Measurements from ENCODE around the gene SEZ6.

Gene SEZ6

DNA sequence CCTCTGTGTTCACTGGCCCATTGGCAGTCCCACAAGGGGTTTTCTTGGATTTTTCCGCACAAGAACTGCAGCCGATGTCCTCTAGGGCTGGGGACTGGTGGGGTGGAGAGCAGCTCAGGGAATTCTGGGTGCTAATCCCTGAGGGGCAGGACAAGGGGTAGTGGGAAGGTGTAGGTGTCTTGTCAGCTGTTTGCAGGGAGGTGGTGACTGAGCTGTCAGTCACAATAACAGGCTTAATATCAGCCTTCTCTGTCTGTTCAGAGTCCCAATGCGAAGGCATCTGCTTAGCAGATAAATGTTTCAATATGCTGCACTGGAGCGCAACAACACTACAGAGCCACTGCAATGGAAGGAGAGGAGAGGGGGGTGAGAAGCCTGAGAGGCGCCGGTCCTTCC is 92.9 kb downstream of the SEZ6 start:
- Histone ChIP-seq H3K27ac (ENCODE audit: low read length) (no peak overlapping the region), H3K4me3 (ENCODE audit: low read length in 2 of 2) (no peak overlapping the region), H3K9ac (ENCODE audit: low read length in 2 of 2) (no peak overlapping the region), H3K9me3 (ENCODE audit: control insufficient read depth in 2 of 2, low read length in 2 of 2) (no peaks in the 10 kb centered on the region), H3K36me3 (ENCODE audit: control insufficient read depth in 2 of 2, insufficient read depth in 2 of 2, low read length in 2 of 2) (peaks cover 68 to 76% of the 10 kb centered on the region in 2 donors), H3K27me3 (ENCODE audit: control insufficient read depth in 1 of 2, insufficient read depth in 2 of 2, low read length in 2 of 2) (no peaks in the 10 kb centered on the region), H3K4me1 (ENCODE audit: control insufficient read depth, insufficient read depth, low read length) (peaks cover 15% of the 10 kb centered on the region)

GRCh38 chr17:28912281-28912937 is 93.4 kb downstream of the SEZ6 start:
- Histone ChIP-seq H3K36me3 (ENCODE audit: control insufficient read depth in 2 of 2, insufficient read depth in 2 of 2, low read length in 2 of 2) (peaks cover 71 to 72% of the 10 kb centered on the region in 2 donors), H3K4me3 (ENCODE audit: low read length in 2 of 2) (no peak overlapping the region), H3K9me3 (ENCODE audit: control insufficient read depth in 2 of 2, low read length in 2 of 2) (no peaks in the 10 kb centered on the region), H3K27me3 (ENCODE audit: control insufficient read depth in 1 of 2, insufficient read depth in 2 of 2, low read length in 2 of 2) (no peaks in the 10 kb centered on the region), H3K9ac (ENCODE audit: low read length in 2 of 2) (no peak overlapping the region), H3K27ac (ENCODE audit: low read length) (no peak overlapping the region), H3K4me1 (ENCODE audit: control insufficient read depth, insufficient read depth, low read length) (peaks cover 20% of the 10 kb centered on the region)

- Histone ChIP-seq H3K4me3 (ENCODE audit: low read length in 2 of 2) (no peak overlapping the region), H3K9ac (ENCODE audit: low read length in 2 of 2) (no peak overlapping the region), H3K27ac (ENCODE audit: low read length) (no peak overlapping the region), H3K27me3 (ENCODE audit: control insufficient read depth in 1 of 2, insufficient read depth in 2 of 2, low read length in 2 of 2) (no peaks in the 10 kb centered on the region), H3K9me3 (ENCODE audit: control insufficient read depth in 2 of 2, low read length in 2 of 2) (no peaks in the 10 kb centered on the region), H3K4me1 (ENCODE audit: control insufficient read depth, insufficient read depth, low read length) (peaks cover 27% of the 10 kb centered on the region), H3K36me3 (ENCODE audit: control insufficient read depth in 2 of 2, insufficient read depth in 2 of 2, low read length in 2 of 2) (peaks cover 69 to 72% of the 10 kb centered on the region in 2 donors)
These were observed 94.3 kb downstream of the SEZ6 start for GRCh38 chr17:28911411-28912045.

- no peak overlapping the region for H3K27ac ChIP-seq (ENCODE audit: low read length)
- peaks cover 32% of the 10 kb centered on the region for H3K4me1 ChIP-seq (ENCODE audit: control insufficient read depth, insufficient read depth, low read length)
- H3K36me3 ChIP-seq (ENCODE audit: control insufficient read depth in 2 of 2, insufficient read depth in 2 of 2, low read length in 2 of 2), result peaks cover 71 to 72% of the 10 kb centered on the region in 2 donors
- H3K9me3 ChIP-seq (ENCODE audit: control insufficient read depth in 2 of 2, low read length in 2 of 2), result no peaks in the 10 kb centered on the region
- H3K4me3 ChIP-seq (ENCODE audit: low read length in 2 of 2), result no peak overlapping the region
- no peaks in the 10 kb centered on the region for H3K27me3 ChIP-seq (ENCODE audit: control insufficient read depth in 1 of 2, insufficient read depth in 2 of 2, low read length in 2 of 2)
- no peak overlapping the region for H3K9ac ChIP-seq (ENCODE audit: low read length in 2 of 2)
These were observed 95.3 kb downstream of the SEZ6 start for GRCh38 chr17:28910534-28910933.

DNA sequence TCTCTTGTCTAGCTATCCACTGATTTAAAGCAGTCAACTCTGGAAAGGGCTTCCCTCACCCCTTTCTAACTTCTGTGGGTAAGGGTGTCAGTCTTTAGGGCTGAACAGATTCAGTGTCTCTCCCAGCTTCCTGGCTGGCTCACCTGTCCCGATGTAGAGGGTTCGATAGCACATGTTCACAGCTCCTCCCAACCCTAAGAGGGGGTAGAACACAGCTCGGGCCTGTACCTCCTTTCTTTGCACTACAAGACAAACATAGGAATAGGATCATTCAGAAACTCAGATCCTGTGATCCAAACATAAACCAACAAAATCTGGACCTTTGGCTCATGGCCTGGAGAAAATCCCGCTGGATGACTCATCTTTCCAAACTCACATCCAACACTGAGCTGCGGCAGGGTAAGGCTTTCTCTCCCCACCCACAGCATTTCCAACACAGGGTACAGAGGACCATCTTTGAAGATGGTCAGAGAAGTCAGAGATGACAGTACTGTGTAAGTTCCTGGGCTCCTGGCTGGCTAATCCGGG is 97.1 kb downstream of the SEZ6 start:
- Histone ChIP-seq H3K36me3 (ENCODE audit: control insufficient read depth in 2 of 2, insufficient read depth in 2 of 2, low read length in 2 of 2) (peaks cover 60% of the 10 kb centered on the region in 2 donors), H3K4me1 (ENCODE audit: control insufficient read depth, insufficient read depth, low read length) (peaks cover 32% of the 10 kb centered on the region)

DNA sequence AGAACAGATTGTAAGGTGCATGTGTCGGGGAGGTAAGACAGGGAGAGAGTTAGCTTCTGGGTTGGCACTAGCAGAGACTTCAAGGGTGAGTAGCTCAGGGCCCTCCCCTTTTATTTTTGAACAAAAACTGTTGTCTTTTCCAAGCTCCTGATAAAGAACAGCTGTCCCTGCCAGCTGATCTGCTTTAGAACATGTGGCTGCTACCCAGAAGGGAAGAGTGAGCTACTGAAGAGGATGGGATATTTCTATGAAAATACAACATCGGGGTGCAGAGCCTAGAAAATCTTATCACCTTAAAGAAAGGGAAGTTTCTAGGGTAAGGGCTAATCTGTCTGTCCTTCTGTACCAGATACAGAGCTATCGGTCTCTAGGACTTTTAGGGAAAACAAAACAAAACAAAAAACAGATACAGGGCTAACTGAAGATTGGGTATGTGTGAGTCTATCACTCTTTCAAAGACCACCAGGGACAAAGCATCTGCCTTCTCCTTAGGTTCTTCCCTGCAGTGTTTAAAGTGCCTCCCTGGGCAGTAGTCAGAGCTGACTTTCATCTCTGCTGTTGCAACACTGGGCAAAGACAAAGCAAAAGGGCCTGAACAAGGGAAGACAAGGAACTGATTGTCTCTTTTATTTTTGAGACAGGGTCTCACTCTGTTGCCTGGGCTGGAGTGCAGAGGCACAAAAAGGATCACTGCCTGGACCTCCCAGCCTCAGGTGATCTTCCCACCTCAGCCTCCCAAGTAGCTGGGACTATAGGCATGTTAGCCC is 97.9 kb downstream of the SEZ6 start:
- Histone ChIP-seq H3K9me3 (ENCODE audit: control insufficient read depth in 2 of 2, low read length in 2 of 2) (no peaks in the 10 kb centered on the region), H3K9ac (ENCODE audit: low read length in 2 of 2) (peak overlapping the region; percentile 4 to 58), H3K27ac (ENCODE audit: low read length) (peak overlapping the region; percentile 80), H3K4me3 (ENCODE audit: low read length in 2 of 2) (no peak overlapping the region), H3K4me1 (ENCODE audit: control insufficient read depth, insufficient read depth, low read length) (peaks cover 36% of the 10 kb centered on the region), H3K36me3 (ENCODE audit: control insufficient read depth in 2 of 2, insufficient read depth in 2 of 2, low read length in 2 of 2) (peaks cover 51% of the 10 kb centered on the region in 2 donors), H3K27me3 (ENCODE audit: control insufficient read depth in 1 of 2, insufficient read depth in 2 of 2, low read length in 2 of 2) (no peaks in the 10 kb centered on the region)

More for the DNA sequence above, 97.1 kb downstream of the SEZ6 start:
- Histone ChIP-seq H3K9ac (ENCODE audit: low read length in 2 of 2) (peak overlapping the region; percentile 32 to 58), H3K27ac (ENCODE audit: low read length) (peak overlapping the region; percentile 80), H3K4me3 (ENCODE audit: low read length in 2 of 2) (peak overlapping the region in 1 of 2 donors; percentile 35), H3K9me3 (ENCODE audit: control insufficient read depth in 2 of 2, low read length in 2 of 2) (no peaks in the 10 kb centered on the region), H3K27me3 (ENCODE audit: control insufficient read depth in 1 of 2, insufficient read depth in 2 of 2, low read length in 2 of 2) (no peaks in the 10 kb centered on the region)

DNA sequence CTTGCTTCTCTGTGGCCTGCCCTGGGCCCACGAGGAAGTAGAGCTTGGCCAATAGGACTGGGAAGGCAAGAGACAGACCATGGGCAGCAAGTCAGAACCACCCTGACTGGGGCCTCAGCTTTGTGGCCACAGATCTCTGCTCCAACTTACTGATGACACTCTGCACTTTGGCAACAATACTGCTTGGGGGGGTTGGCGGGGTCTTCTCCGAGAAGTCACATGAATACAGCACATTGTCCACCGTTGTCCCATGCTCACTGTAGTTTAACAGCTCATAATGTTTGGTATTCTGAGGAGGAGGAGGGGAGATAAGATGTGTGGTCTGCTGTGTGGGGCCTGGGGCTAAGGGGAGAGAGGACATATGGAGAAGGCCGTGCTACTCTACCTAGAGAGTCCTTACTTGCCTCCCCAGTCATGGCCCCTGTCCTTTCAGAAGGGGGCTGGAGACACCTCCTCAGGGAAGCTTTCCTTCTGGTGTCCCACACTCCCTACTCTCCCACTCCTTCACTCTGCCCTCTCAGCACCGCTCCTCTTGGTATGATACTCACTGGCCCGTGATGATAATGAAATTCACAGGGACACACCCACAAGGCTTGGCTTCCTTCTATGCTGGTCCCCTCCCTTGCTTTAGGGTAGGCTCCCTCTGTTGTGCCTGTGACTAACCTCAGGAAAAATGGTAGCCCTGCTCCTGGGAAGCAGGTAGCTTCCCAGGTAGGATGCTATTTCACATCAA is 99.0 kb downstream of the SEZ6 start:
- peaks cover 40% of the 10 kb centered on the region for H3K4me1 ChIP-seq (ENCODE audit: control insufficient read depth, insufficient read depth, low read length)
- H3K36me3 ChIP-seq (ENCODE audit: control insufficient read depth in 2 of 2, insufficient read depth in 2 of 2, low read length in 2 of 2), result peaks cover 41% of the 10 kb centered on the region in 2 donors
- peak overlapping the region; percentile 80 for H3K27ac ChIP-seq (ENCODE audit: low read length)
- H3K4me3 ChIP-seq (ENCODE audit: low read length in 2 of 2), result peak overlapping the region in 1 of 2 donors; percentile 3
- no peaks in the 10 kb centered on the region for H3K27me3 ChIP-seq (ENCODE audit: control insufficient read depth in 1 of 2, insufficient read depth in 2 of 2, low read length in 2 of 2)
- H3K9me3 ChIP-seq (ENCODE audit: control insufficient read depth in 2 of 2, low read length in 2 of 2), result no peaks in the 10 kb centered on the region
- peak overlapping the region in 1 of 2 donors; percentile 47 for H3K9ac ChIP-seq (ENCODE audit: low read length in 2 of 2)

GRCh38 chr17:28906276-28906675 is 99.6 kb downstream of the SEZ6 start:
- H3K27ac ChIP-seq (ENCODE audit: low read length), result peak overlapping the region; percentile 46
- H3K9ac ChIP-seq (ENCODE audit: low read length in 2 of 2), result no peak overlapping the region
- H3K4me3 ChIP-seq (ENCODE audit: low read length in 2 of 2), result no peak overlapping the region
- no peaks in the 10 kb centered on the region for H3K9me3 ChIP-seq (ENCODE audit: control insufficient read depth in 2 of 2, low read length in 2 of 2)
- H3K27me3 ChIP-seq (ENCODE audit: control insufficient read depth in 1 of 2, insufficient read depth in 2 of 2, low read length in 2 of 2), result no peaks in the 10 kb centered on the region
- H3K4me1 ChIP-seq (ENCODE audit: control insufficient read depth, insufficient read depth, low read length), result peaks cover 45% of the 10 kb centered on the region
- H3K36me3 ChIP-seq (ENCODE audit: control insufficient read depth in 2 of 2, insufficient read depth in 2 of 2, low read length in 2 of 2), result peaks cover 35% of the 10 kb centered on the region in 2 donors

All from stomach smooth muscle (tissue), 2 donors.